ENCODE measurements around the gene HPDL. TPM values are rescaled to one million over a fixed set of nuclear protein-coding genes. Genes with fewer than 3 reads are reported as not detected.

Gene HPDL
- total RNA-seq, 3 donors from 2014 or later, result 2.1 to 8.8 (median 7.4) TPM

- Histone ChIP-seq H3K36me3 (ENCODE audit: low read depth) (no peaks in the 10 kb centered on the region), H3K4me3 (no peak overlapping the region), H3K4me1 (ENCODE audit: low read depth) (peaks cover 23% of the 10 kb centered on the region), H3K9me3 (no peaks in the 10 kb centered on the region)
- intact Hi-C loops (cut with DNase I, micrococcal nuclease), result no loop called here
- ATAC-seq (no peak), DNase-seq (no peak)
- TF ChIP-seq, protein P1, sequence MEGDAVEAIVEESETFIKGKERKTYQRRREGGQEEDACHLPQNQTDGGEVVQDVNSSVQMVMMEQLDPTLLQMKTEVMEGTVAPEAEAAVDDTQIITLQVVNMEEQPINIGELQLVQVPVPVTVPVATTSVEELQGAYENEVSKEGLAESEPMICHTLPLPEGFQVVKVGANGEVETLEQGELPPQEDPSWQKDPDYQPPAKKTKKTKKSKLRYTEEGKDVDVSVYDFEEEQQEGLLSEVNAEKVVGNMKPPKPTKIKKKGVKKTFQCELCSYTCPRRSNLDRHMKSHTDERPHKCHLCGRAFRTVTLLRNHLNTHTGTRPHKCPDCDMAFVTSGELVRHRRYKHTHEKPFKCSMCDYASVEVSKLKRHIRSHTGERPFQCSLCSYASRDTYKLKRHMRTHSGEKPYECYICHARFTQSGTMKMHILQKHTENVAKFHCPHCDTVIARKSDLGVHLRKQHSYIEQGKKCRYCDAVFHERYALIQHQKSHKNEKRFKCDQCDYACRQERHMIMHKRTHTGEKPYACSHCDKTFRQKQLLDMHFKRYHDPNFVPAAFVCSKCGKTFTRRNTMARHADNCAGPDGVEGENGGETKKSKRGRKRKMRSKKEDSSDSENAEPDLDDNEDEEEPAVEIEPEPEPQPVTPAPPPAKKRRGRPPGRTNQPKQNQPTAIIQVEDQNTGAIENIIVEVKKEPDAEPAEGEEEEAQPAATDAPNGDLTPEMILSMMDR (IDR thresholded peaks at IDR 0.05), result no peak
Observed at GRCh38 chr1:45325851-45326506, 716 bp upstream of the HPDL start.

- H3K4me3 ChIP-seq, result no peak overlapping the region
- peaks cover 23% of the 10 kb centered on the region for H3K4me1 ChIP-seq (ENCODE audit: low read depth)
- intact Hi-C loops (cut with DNase I, micrococcal nuclease), result no loop called here
- TF ChIP-seq, protein P1 (IDR thresholded peaks at IDR 0.05), result no peak
- no peaks in the 10 kb centered on the region for H3K9me3 ChIP-seq
- peak in 1 of 3 donors; percentile 52 for DNase-seq
- peak; percentile 42 for ATAC-seq
- H3K36me3 ChIP-seq (ENCODE audit: low read depth), result no peaks in the 10 kb centered on the region
Observed at GRCh38 chr1:45327644-45328515, 1.2 kb downstream of the HPDL start.

DNA sequence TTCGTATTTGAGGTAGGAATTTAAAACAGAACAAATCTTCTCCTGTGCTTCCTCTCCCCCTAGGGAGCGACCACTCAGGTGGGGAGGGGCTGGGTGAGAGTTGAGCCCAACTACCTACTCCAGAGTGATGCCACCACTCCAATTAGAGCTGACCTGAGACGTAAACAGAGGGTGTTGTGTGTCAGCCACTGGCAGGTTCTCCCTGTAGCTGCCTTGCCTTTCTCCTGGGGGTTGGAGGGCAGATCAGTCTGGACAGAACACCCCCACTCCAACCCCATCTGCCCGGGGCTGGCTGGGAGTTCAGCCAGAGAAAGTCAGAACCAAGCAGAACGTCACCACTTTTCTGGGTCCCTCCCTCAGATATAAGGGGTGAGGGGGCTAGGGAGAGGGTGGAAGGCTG is 2.0 kb downstream of the HPDL start:
- no peak overlapping the region for H3K4me3 ChIP-seq
- TF ChIP-seq, protein P1 (IDR thresholded peaks at IDR 0.05), result no peak
- DNase-seq (no peak), ATAC-seq (no peak)
- intact Hi-C loops (cut with DNase I, micrococcal nuclease), result no loop called here
- H3K36me3 ChIP-seq (ENCODE audit: low read depth), result no peaks in the 10 kb centered on the region
- H3K4me1 ChIP-seq (ENCODE audit: low read depth), result peaks cover 26% of the 10 kb centered on the region
- no peaks in the 10 kb centered on the region for H3K9me3 ChIP-seq

GRCh38 chr1:45329445-45329844 is 2.8 kb downstream of the HPDL start:
- Histone ChIP-seq H3K36me3 (ENCODE audit: low read depth) (no peaks in the 10 kb centered on the region), H3K4me1 (ENCODE audit: low read depth) (peaks cover 34% of the 10 kb centered on the region), H3K4me3 (no peak overlapping the region), H3K9me3 (no peaks in the 10 kb centered on the region)
- DNase-seq (no peak), ATAC-seq (no peak)
- intact Hi-C loops (cut with DNase I, micrococcal nuclease), result no loop called here
- TF ChIP-seq, protein P1 (IDR thresholded peaks at IDR 0.05), result no peak

DNA sequence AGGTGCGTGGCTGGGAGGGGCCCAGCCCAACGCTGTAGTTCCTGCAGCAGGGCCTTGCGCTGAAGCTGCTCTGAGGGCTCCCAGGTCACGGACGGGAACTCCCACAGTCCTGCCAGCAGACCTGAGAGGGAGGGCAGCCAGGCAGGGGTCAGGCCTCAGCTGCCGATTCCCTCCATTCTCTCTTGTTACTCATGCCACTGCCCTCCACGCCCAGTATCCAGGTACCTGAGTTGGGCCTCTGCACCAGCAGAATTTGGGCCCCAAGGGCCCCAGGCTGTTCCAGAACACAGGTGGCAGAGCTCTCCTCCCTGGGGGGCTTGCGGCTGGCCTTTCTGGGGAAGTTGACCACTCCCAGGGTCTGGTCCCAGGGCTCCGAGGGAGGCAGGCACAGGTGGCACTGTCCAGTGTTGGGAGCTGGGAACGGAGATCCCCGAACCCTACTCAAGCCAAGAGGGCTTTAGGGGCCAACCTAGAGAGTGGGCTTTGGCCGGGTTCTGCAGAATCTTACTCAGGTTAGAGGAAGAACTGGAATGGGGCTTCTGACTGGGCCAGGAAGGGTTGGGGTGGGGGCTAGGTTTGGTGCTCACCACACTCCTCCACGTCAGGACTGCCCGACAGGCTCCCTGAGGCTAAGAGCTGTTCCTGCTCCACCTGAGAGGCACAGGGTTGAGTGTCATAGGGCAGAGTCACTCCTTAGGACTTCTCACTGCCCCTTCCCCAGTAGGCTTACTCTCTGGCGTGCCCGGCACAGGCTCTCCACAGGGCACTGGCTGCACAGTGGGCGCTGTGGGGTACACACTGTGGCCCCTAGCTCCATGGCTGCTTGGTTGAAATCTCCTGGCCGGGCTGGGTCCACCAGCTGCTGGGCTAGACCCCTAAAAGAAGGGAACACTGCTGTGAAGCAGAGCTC is 5.0 kb downstream of the HPDL start:
- intact Hi-C loops (cut with DNase I, micrococcal nuclease), result no loop called here
- Histone ChIP-seq H3K4me3 (no peak overlapping the region), H3K4me1 (ENCODE audit: low read depth) (peaks cover 34% of the 10 kb centered on the region), H3K9me3 (no peaks in the 10 kb centered on the region), H3K36me3 (ENCODE audit: low read depth) (no peaks in the 10 kb centered on the region)
- DNase-seq, result peak in 1 of 3 donors; percentile 38
- TF ChIP-seq, protein P1 (IDR thresholded peaks at IDR 0.05), result no peak
- ATAC-seq, result no peak
